HEK293T (cell line): ENCODE results near the gene SNHG17.
"Not testable (repeated sequence)": the region's sequence is repeated elsewhere in the genome, so short reads cannot be mapped to it uniquely, and the experiment has no call there.

Source experiments
- CTCF ChIA-PET: fragments of 350-600 bp; formaldehyde crosslinking; extraction: SDS; loops from one replicate; lab custom pipeline; 2021; ENCODE audit warnings: antibody characterized with exemption, inconsistent platforms; lab: Yijun Ruan, JAX
- POLR2A ChIA-PET: fragments of 350-600 bp; formaldehyde crosslinking; extraction: SDS; loops from one replicate; lab custom pipeline; 2020; ENCODE audit warnings: antibody characterized with exemption, inconsistent platforms; lab: Yijun Ruan, JAX
- DNase-seq: peaks from one replicate; pipeline ENCODE4 v3.0.0; 2012; ENCODE audit warnings: mixed read lengths; ENCODE audit errors: extremely low spot score
- ARNT ChIP-seq: fragments of 450-650 bp; IDR thresholded peaks from 2 replicates; pipeline ENCODE4 v1.6.1; 2017; ENCODE audit warnings: mild to moderate bottlenecking
- BHLHE40 ChIP-seq: fragments of 450-650 bp; IDR thresholded peaks from 2 replicates; pipeline ENCODE4 v1.6.1; 2016; ENCODE audit warnings: mild to moderate bottlenecking, moderate library complexity, borderline replicate concordance
- CTBP1 ChIP-seq: fragments of 450-650 bp; IDR thresholded peaks from 2 replicates; pipeline ENCODE4 v1.6.1; 2016; ENCODE audit warnings: borderline replicate concordance
- ELF4 ChIP-seq: fragments of 450-650 bp; IDR thresholded peaks from 2 replicates; pipeline ENCODE4 v1.6.1; 2017; ENCODE audit warnings: antibody characterized with exemption
- FOXA1 ChIP-seq: fragments of 450-650 bp; IDR thresholded peaks from 2 replicates; pipeline ENCODE4 v1.6.1; 2016; ENCODE audit warnings: mild to moderate bottlenecking
- FOXK2 ChIP-seq: fragments of 450-650 bp; IDR thresholded peaks from 2 replicates; pipeline ENCODE4 v1.6.1; 2016; ENCODE audit warnings: mild to moderate bottlenecking
- FOXM1 ChIP-seq: fragments of 450-650 bp; IDR thresholded peaks from 2 replicates; pipeline ENCODE4 v1.6.1; 2017; ENCODE audit warnings: mild to moderate bottlenecking, borderline replicate concordance
- HDGF ChIP-seq: fragments of 450-650 bp; IDR thresholded peaks from 2 replicates; pipeline ENCODE4 v1.6.1; 2017; ENCODE audit warnings: antibody characterized with exemption, borderline replicate concordance
- L3MBTL2 ChIP-seq: fragments of 450-650 bp; conservative IDR thresholded peaks from 2 replicates; pipeline ENCODE4 v1.6.1; 2016; ENCODE audit warnings: mild to moderate bottlenecking
- LEF1 ChIP-seq: fragments of 450-650 bp; IDR thresholded peaks from 2 replicates; pipeline ENCODE4 v1.6.1; 2017; ENCODE audit warnings: mild to moderate bottlenecking, borderline replicate concordance
- NFRKB ChIP-seq: fragments of 450-650 bp; IDR thresholded peaks from 2 replicates; pipeline ENCODE4 v1.6.1; 2016; ENCODE audit warnings: mild to moderate bottlenecking, moderate library complexity
- SP1 ChIP-seq: fragments of 450-650 bp; IDR thresholded peaks from 2 replicates; pipeline ENCODE4 v1.6.1; 2017
- SUZ12 ChIP-seq: fragments of 450-650 bp; IDR thresholded peaks from 2 replicates; pipeline ENCODE4 v1.6.1; 2016; ENCODE audit warnings: mild to moderate bottlenecking
- TARDBP ChIP-seq: fragments of 450-650 bp; IDR thresholded peaks from 2 replicates; pipeline ENCODE4 v1.6.1; 2016
- ZNF384 ChIP-seq: fragments of 450-650 bp; IDR thresholded peaks from 2 replicates; pipeline ENCODE4 v1.6.1; 2016
- TF ChIP-seq, protein P1 (sequence below): fragments of 450-650 bp; IDR thresholded peaks from 2 replicates; pipeline ENCODE4 v1.6.1; 2016

SNHG17 gene

DNA sequence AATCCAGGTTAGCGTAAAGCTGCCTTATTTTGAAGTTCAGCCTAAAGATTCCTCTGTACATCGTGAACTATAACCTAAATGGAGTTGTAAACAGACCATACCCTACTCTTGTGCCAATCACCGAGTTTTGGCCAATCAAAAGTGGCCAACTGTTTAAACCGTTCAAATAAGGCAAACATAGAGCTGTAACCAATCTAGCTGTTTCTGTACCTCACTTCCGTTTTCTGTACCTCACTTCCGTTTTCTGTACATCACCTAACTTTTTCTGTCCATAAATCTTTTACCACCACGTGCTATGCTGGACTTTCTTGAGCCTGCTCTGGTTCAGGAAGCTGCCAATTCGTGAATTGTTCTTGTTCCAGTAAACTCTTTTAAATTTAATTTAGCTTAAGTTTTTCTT is 49.1 kb downstream of the SNHG17 start:
- DNase-seq: no peak
- TF ChIP-seq SP1 (no peak), BHLHE40 (no peak), L3MBTL2 (no peak), FOXK2 (no peak), ARNT (no peak), HDGF (no peak)
- TF ChIP-seq, protein P1, sequence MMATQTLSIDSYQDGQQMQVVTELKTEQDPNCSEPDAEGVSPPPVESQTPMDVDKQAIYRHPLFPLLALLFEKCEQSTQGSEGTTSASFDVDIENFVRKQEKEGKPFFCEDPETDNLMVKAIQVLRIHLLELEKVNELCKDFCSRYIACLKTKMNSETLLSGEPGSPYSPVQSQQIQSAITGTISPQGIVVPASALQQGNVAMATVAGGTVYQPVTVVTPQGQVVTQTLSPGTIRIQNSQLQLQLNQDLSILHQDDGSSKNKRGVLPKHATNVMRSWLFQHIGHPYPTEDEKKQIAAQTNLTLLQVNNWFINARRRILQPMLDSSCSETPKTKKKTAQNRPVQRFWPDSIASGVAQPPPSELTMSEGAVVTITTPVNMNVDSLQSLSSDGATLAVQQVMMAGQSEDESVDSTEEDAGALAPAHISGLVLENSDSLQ: 0 out of 2 replicates have a peak, but pooled peaks have one; percentile 3
- ChIA-PET CTCF (no interaction called here), POLR2A (no interaction called here)

DNA sequence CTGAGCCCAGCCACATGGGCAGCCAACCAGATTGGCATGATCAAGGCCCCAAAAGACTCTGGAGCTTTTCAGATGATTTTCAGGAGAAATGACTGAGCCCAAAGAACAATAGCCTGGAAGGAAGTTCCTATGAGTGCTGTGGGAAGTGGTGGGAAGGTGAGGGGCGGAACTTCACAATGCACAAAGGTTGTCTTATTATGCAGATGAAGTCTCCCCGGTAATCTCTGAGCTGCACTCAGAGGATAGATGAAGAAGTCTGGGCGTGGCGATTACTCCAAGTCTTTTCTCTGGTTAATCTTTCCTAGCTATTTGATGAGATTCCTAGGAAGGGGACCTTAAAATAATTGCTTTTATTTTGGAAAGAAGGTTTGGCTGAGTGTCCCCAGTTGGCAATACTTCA is 52.0 kb downstream of the SNHG17 start:
- TF ChIP-seq BHLHE40 (no peak), ARNT (no peak)
- ChIA-PET CTCF (no interaction called here), POLR2A (no interaction called here)
- no peak for DNase-seq

DNA sequence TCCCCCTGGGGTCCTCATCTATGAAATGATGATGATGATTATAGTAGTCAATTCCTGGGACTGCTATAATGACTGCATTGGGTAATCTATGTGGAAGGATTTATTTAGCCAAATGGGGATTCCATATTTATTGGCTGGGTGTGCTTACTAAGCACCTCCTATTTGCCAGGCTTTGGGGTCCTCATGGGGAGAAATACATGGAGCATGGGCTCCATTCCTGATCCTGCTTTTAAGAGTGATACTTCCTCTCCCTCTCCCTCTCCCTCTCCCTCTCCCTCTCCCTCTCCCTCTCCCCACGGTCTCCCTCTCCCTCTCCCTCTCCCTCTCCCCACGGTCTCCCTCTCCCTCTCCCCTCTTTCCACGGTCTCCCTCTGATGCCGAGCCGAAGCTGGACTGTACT is 57.3 kb downstream of the SNHG17 start:
- CTCF ChIA-PET, POLR2A ChIA-PET, DNase-seq: not testable (repeated sequence)

DNA sequence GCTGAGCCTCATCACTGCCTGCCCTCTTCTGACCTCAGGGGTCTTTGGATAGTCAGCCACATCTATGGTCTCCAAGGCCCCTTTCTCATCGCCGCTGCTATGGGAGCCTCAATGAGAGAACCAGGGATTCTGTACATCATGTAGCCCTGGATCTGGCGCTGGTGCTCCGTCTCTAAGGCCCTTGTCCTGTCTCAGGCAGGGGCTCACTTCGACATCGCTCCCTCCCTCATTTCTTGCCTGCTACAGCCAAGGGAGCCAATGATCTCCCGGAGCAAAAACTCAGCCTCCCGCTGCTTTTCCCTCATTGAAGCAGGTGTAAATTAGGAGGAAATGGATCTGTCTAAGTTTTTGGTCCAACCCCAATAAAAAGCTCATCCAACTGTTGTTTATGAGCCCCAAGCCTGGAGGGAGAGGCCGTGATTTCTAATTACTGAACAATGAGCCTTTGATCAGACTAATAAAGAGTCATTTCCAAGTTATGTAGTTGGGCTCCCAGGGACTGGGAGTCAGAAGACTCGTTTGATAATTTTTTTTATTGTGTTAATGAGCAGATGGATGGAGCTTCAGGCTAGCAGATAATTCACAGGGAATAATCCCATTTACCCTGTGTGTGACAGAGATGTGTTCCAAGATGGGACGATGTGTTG is 58.0 kb downstream of the SNHG17 start:
- TF ChIP-seq TARDBP: no peak
- no peak for TF ChIP-seq HDGF
- TF ChIP-seq ELF4: no peak
- TF ChIP-seq L3MBTL2: no peak
- TF ChIP-seq SP1: no peak
- TF ChIP-seq, protein P1: no peak
- no peak for TF ChIP-seq FOXM1
- no peak for DNase-seq
- POLR2A ChIA-PET: interaction anchor here (0.8 kb wide), 1 partner anchor 41 kb away, joined by 3 read pairs; no protein-coding TSS in a partner anchor
- CTCF ChIA-PET: no interaction called here

DNA sequence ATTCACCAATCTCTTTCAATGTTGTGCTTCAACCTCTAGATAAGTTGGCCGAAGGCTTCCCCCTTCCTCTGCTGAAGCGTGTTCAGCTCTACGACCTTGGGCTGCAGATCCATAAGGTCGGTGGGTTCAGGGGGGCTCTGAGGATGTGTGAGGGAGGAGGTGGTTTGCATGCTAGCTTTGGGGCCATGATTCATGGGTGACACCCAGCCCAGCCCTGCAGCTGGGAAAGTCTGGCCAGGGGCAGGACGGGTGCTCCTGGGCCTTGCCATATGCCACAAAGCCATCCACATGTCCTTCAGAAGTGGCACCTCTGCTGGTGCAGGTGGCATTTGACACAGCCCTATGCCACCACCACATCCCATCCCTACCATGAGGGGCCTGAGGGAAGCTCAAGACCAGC is 61.2 kb downstream of the SNHG17 start:
- ChIA-PET POLR2A (no interaction called here), CTCF (no interaction called here)
- TF ChIP-seq SP1: no peak
- TF ChIP-seq FOXA1: no peak
- TF ChIP-seq L3MBTL2: no peak
- TF ChIP-seq ZNF384: no peak
- TF ChIP-seq FOXK2: no peak
- no peak for TF ChIP-seq HDGF
- no peak for TF ChIP-seq BHLHE40
- TF ChIP-seq ELF4: no peak
- DNase-seq: no peak

DNA sequence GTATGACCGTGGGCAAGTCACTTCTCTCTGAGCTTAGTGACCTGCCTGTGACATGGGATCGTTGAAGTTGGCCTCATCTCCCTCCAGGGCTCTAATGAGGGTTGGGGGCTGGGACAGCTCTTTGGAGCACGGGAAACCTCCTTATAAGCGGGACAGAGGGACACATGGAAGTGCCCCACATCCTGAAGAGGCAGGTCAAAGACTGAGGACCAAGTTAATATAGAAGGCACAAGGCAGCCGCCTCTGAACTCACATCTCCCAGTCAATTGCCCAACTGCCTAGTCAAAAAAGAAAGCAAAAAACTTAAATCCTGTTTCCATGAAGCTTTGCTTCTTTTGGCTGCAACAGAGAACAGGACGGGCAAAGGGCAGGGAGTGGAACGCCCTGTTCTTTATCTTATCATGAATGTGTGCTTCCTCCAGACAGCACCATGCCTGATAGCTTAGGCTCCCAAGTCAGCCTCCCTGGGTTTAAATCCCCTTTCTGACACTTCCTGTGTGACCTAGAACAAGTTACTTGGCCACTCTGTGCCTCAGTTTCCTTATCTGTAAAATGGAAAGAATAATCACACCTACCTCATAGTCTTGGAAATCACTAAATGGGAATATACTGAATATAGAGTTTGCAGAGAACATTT is 61.8 kb downstream of the SNHG17 start:
- ChIA-PET POLR2A (no interaction called here), CTCF (no interaction called here)
- no peak for DNase-seq
- TF ChIP-seq NFRKB: no peak
- no peak for TF ChIP-seq FOXM1
- TF ChIP-seq CTBP1: no peak
- TF ChIP-seq, protein P1: no peak

DNA sequence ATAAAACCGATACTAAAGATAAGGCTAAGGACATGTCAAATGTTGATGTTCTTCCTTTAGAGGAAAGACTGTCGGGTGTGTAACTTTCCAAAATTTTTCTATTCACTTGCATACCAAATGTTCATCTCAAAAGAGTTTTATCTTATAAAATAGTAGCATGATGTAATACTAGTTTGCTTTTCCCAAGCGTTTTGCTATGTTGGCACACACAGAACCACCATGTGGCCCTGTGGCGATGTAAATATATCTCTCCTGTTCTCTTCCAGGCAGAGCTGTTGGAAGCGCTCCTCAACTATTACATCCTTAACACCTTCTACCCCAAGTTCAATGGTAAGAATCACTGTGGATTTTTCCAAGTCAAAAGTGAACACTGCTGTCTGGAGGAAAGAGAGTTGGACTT is 62.3 kb downstream of the SNHG17 start:
- TF ChIP-seq LEF1 (no peak), TARDBP (no peak), ZNF384 (no peak), BHLHE40 (no peak), FOXM1 (no peak), SP1 (no peak), SUZ12 (no peak), HDGF (no peak), ELF4 (no peak), CTBP1 (no peak), FOXK2 (no peak), FOXA1 (no peak), L3MBTL2 (no peak), NFRKB (no peak), ARNT (no peak)
- TF ChIP-seq, protein P1: no peak
- POLR2A ChIA-PET: no interaction called here
- DNase-seq: no peak
- CTCF ChIA-PET: interaction anchor here (0.7 kb wide), 1 partner anchor 295 kb away, joined by 4 read pairs; no protein-coding TSS in a partner anchor
